NCI-H2107 treated with DMSO at 0.1 percent for 48 hours (cell line): ENCODE measurements around the gene TECTA.

ENCODE experiments used
- DNase-seq: peaks from one replicate; lab custom pipeline; 2025; ENCODE audit not compliant: unreplicated experiment; lab: John Stamatoyannopoulos, UW

TECTA gene

GRCh38 chr11:121123496-121124069, 22.5 kb downstream of the TECTA start:
- no peak for DNase-seq

- no peak for DNase-seq
Measured at GRCh38 chr11:121127809-121128208, 26.8 kb downstream of the TECTA start.

- DNase-seq, result no peak
Measured at GRCh38 chr11:121129362-121130340, 28.6 kb downstream of the TECTA start.

- no peak for DNase-seq
Measured at GRCh38 chr11:121131656-121132055, 30.6 kb downstream of the TECTA start.

GRCh38 chr11:121132211-121132976, 31.4 kb downstream of the TECTA start:
- DNase-seq, result no peak

GRCh38 chr11:121134741-121135312, 33.8 kb downstream of the TECTA start:
- DNase-seq, result no peak

- no peak for DNase-seq
Measured at GRCh38 chr11:121137005-121137404, 36.0 kb downstream of the TECTA start.

- DNase-seq, result no peak
Measured at GRCh38 chr11:121138259-121138658, 37.2 kb downstream of the TECTA start.

- no peak for DNase-seq
Measured at GRCh38 chr11:121140369-121140768, 39.3 kb downstream of the TECTA start.

GRCh38 chr11:121141066-121141465, 40.0 kb downstream of the TECTA start:
- DNase-seq, result no peak

- DNase-seq, result no peak
Measured at GRCh38 chr11:121143921-121144320, 42.9 kb downstream of the TECTA start.

GRCh38 chr11:121144723-121145122, 43.7 kb downstream of the TECTA start:
- DNase-seq, result no peak

- no peak for DNase-seq
Measured at GRCh38 chr11:121145826-121146225, 44.8 kb downstream of the TECTA start.

GRCh38 chr11:121149116-121149515, 48.1 kb downstream of the TECTA start:
- DNase-seq, result no peak

- no peak for DNase-seq
Measured at GRCh38 chr11:121151207-121151688, 50.2 kb downstream of the TECTA start.

- DNase-seq, result peak; percentile 68
Measured at GRCh38 chr11:121152764-121153163, 51.7 kb downstream of the TECTA start.

- no peak for DNase-seq
Measured at GRCh38 chr11:121153472-121153871, 52.4 kb downstream of the TECTA start.

GRCh38 chr11:121154486-121155314, 53.7 kb downstream of the TECTA start:
- no peak for DNase-seq

- no peak for DNase-seq
Measured at GRCh38 chr11:121157756-121158155, 56.7 kb downstream of the TECTA start.

- DNase-seq, result no peak
Measured at GRCh38 chr11:121159741-121160140, 58.7 kb downstream of the TECTA start.
